Panc1 (cell line): ENCODE data around the gene RPL13. TPM values are rescaled to one million over a fixed set of nuclear protein-coding genes. Genes with fewer than 3 reads are reported as not detected.
A peak's percentile ranks its signal among the peaks of the same experiment; 100 is the strongest.

Experiments used
- ATAC-seq: fragments of 200-7000 bp; cut with Tn5 transposase; 2 replicates; pipeline ENCODE4 v1.9.1; 2020; ENCODE audit warnings: mild to moderate bottlenecking, moderate library complexity
- BruUV-seq: library from RNA; stranded (reverse); fragments of 400-500 nt; replicated peaks from 2 replicates; lab custom pipeline; 2021; lab: Mats Ljungman, UMichigan
- CTCF ChIA-PET: fragments of 300-600 bp; sonication (Branson Sonifier 250); formaldehyde crosslinking; loops from one replicate; lab custom pipeline; 2022; ENCODE audit warnings: antibody characterized with exemption; lab: Charles Lee
- POLR2A ChIA-PET: fragments of 300-600 bp; sonication (Branson Sonifier 250); formaldehyde crosslinking; loops from one replicate; lab custom pipeline; 2022; ENCODE audit warnings: antibody characterized with exemption; lab: Charles Lee
- DNase-seq: peaks from one replicate; pipeline ENCODE4 v3.0.0-alpha.2; 2010; ENCODE audit warnings: low read depth, low spot score
- H3K27ac ChIP-seq: 2 replicates; pipeline ENCODE4 v1.5.1; 2011; ENCODE audit warnings: mild to moderate bottlenecking, low read length, inconsistent platforms
- H3K27me3 ChIP-seq: fragments of 200-500 bp; sonication (Bioruptor generic); 2 replicates; pipeline ENCODE4 v1.6.0; 2014; ENCODE audit warnings: low read length, inconsistent platforms; ENCODE audit not compliant: control insufficient read depth, insufficient read depth
- H3K36me3 ChIP-seq: fragments of 200-500 bp; sonication (Bioruptor generic); 2 replicates; pipeline ENCODE4 v1.5.1; 2014; ENCODE audit warnings: inconsistent platforms, mild to moderate bottlenecking, low read length, moderate library complexity; ENCODE audit not compliant: control insufficient read depth, insufficient read depth
- H3K4me1 ChIP-seq: 2 replicates; pipeline ENCODE4 v1.5.1; 2011; ENCODE audit warnings: inconsistent platforms, mild to moderate bottlenecking, low read length, moderate library complexity; ENCODE audit not compliant: control insufficient read depth, insufficient read depth
- H3K4me3 ChIP-seq, 2 experiments: 2 replicates each; pipeline ENCODE4 v1.5.1; 2011 to 2012; ENCODE audit warnings: low read depth in 2 of 2, low read length in 2 of 2, mild to moderate bottlenecking in 2 of 2, inconsistent platforms in 1 of 2, moderate library complexity in 1 of 2
- H3K9me3 ChIP-seq: fragments of 200-500 bp; sonication (Bioruptor generic); 2 replicates; pipeline ENCODE4 v1.5.1; 2014; ENCODE audit warnings: low read depth, mild to moderate bottlenecking, inconsistent platforms, low read length, moderate library complexity; ENCODE audit not compliant: control insufficient read depth, insufficient read depth
- POLR2AphosphoS5 ChIP-seq: IDR thresholded peaks from 2 replicates; pipeline ENCODE4 v1.6.1; 2012; ENCODE audit warnings: mild to moderate bottlenecking, low read depth, low read length, moderate library complexity
- REST ChIP-seq, 2 experiments: IDR thresholded peaks; 2 replicates each; pipeline ENCODE4 v1.6.1; 2011 to 2012; ENCODE audit warnings: low read depth in 2 of 2, control low read depth in 1 of 2, low read length in 1 of 2, mild to moderate bottlenecking in 1 of 2, moderate library complexity in 1 of 2; ENCODE audit not compliant: insufficient read depth in 1 of 2
- SIN3A ChIP-seq: IDR thresholded peaks from 2 replicates; pipeline ENCODE4 v1.6.1; 2012; ENCODE audit warnings: low read depth, mild to moderate bottlenecking, low read length, moderate library complexity, borderline replicate concordance; ENCODE audit not compliant: insufficient read depth
- TCF7L2 ChIP-seq: IDR thresholded peaks from 2 replicates; pipeline ENCODE4 v1.6.1; 2011; ENCODE audit warnings: mild to moderate bottlenecking, low read depth, low read length, inconsistent platforms
- in situ Hi-C: cut with HindIII; loops from 2 replicates; pipeline ENCODE4 v1.10.0; 2016; ENCODE audit warnings: low sequenced_read_pairs, low pct_unique_long_range_greater_than_20kb
- intact Hi-C: fragments of 100-400 bp; cut with micrococcal nuclease; formaldehyde crosslinking; loops from one replicate; pipeline ENCODE4 v1.10.0; 2022; ENCODE audit not compliant: unreplicated experiment
- total RNA-seq: library from RNA; stranded (reverse); gene quantifications from one replicate; pipeline ENCODE4 v1.2.1, GENCODE V29; 2021; ENCODE audit not compliant: unreplicated experiment
- TF ChIP-seq, protein P1 (sequence below): fragments of 450-650 bp; IDR thresholded peaks from 2 replicates; pipeline ENCODE4 v1.5.1; 2017; ENCODE audit warnings: mild to moderate bottlenecking

Gene RPL13
- total RNA-seq, 1 experiment from 2014 or later, result 965 TPM

DNA sequence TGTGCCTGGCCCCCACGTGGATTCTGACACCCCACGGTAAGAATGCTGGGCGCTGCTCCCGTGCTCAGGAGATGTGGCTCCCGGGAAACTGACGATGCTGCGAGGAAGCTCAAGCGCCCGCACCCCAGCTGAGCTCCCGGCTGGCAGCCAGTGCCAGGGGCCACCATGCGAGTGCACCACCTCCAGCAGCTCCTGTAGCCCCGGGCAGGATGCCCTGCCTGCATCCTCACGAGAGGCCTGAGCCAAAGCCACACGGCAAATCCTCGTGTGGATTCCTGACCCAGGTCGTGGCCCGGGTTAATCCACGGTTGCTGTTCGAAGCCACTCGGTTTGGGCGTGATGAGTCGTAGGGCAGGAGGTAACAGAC is 41.4 kb downstream of the RPL13 start:
- no peak; the same call in 1 of the 2 replicates for ATAC-seq
- peak overlapping the region; percentile 34 for H3K27ac ChIP-seq
- no peaks in the 10 kb centered on the region for H3K36me3 ChIP-seq
- intact Hi-C loops, result loop anchor here (5.0 kb wide), 1 partner anchor 40 kb away; no protein-coding TSS in a partner anchor
- peaks cover 6% of the 10 kb centered on the region for H3K4me1 ChIP-seq
- DNase-seq, result no peak
- no peaks in the 10 kb centered on the region for H3K27me3 ChIP-seq
- ChIA-PET POLR2A (no interaction called here), CTCF (interaction anchor here (0.7 to 1.6 kb wide), 2 partner anchors 13 to 38 kb away, joined by 6 to 8 read pairs; no protein-coding TSS in a partner anchor)
- H3K9me3 ChIP-seq, result no peaks in the 10 kb centered on the region
- H3K4me3 ChIP-seq, result no peak overlapping the region
- no TSS peak for BruUV-seq
- in situ Hi-C loops, result no loop called here
- no peak for TF ChIP-seq TCF7L2
- no peak for TF ChIP-seq POLR2AphosphoS5
- TF ChIP-seq, protein P1, sequence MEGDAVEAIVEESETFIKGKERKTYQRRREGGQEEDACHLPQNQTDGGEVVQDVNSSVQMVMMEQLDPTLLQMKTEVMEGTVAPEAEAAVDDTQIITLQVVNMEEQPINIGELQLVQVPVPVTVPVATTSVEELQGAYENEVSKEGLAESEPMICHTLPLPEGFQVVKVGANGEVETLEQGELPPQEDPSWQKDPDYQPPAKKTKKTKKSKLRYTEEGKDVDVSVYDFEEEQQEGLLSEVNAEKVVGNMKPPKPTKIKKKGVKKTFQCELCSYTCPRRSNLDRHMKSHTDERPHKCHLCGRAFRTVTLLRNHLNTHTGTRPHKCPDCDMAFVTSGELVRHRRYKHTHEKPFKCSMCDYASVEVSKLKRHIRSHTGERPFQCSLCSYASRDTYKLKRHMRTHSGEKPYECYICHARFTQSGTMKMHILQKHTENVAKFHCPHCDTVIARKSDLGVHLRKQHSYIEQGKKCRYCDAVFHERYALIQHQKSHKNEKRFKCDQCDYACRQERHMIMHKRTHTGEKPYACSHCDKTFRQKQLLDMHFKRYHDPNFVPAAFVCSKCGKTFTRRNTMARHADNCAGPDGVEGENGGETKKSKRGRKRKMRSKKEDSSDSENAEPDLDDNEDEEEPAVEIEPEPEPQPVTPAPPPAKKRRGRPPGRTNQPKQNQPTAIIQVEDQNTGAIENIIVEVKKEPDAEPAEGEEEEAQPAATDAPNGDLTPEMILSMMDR, result no peak
- TF ChIP-seq REST (IDR thresholded peaks at IDR 0.05; ENCODE audit: insufficient read depth in 1 of 2, low read depth in 2 of 2, low read length in 1 of 2), result no peak
- no peak for TF ChIP-seq SIN3A

DNA sequence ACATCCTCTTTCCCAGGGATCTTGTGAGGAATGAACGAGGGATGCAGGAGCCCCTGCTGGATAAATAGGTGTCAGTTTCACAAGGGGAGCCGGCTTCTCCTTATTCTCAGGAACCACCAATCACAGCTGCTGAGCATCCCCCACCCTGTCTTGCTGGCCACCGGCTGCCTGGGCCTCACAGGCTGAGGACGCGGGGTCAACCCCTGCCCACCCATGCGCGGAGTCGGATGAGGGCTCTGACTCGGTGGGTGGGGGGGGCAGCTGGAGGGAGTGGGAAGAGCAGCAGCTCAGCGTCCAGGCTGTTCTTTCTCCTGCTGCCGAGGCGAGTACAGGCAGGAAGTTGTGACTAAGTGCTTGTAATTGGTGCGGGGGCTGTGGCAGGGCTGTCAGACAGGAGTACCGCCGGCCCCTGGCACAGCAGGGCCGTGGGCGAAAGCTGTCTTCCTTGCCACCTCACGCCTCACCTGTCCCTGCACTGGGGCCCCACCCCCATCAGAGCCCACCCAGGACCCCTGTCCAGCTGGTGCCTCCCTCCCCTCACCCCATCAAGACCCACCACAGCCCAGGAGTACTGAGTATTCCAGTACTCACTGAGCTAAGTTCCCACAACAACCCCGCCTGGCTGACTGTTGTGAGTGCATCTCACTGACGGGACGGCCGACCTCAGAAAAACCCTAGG is 41.9 kb downstream of the RPL13 start:
- peak; percentile 87 for ATAC-seq
- CTCF ChIA-PET, result interaction anchor here (1.6 kb wide), 1 partner anchor 13 kb away, joined by 8 read pairs; no protein-coding TSS in a partner anchor
- no TSS peak for BruUV-seq
- POLR2A ChIA-PET, result no interaction called here
- no peak for TF ChIP-seq REST (IDR thresholded peaks at IDR 0.05; ENCODE audit: insufficient read depth in 1 of 2, low read depth in 2 of 2, low read length in 1 of 2)
- TF ChIP-seq SIN3A, result no peak
- TF ChIP-seq TCF7L2, result no peak
- TF ChIP-seq POLR2AphosphoS5, result no peak
- TF ChIP-seq, protein P1, result no peak
- no peaks in the 10 kb centered on the region for H3K27me3 ChIP-seq
- no peak for DNase-seq
- in situ Hi-C loops (no loop called here), intact Hi-C loops (loop anchor here (5.0 kb wide), 1 partner anchor 40 kb away; no protein-coding TSS in a partner anchor)
- no peaks in the 10 kb centered on the region for H3K9me3 ChIP-seq
- H3K36me3 ChIP-seq, result no peaks in the 10 kb centered on the region
- H3K4me1 ChIP-seq, result peaks cover 6% of the 10 kb centered on the region
- H3K27ac ChIP-seq, result peak overlapping the region; percentile 34
- H3K4me3 ChIP-seq, result peak overlapping the region in 1 of 2 experiments; percentile 5; a peak in 1 of 4 replicates
